HG03103 (cell line): ENCODE measurements around the gene SPIN2B.

Experiments used
- ATAC-seq: cut with Tn5 transposase; IDR thresholded peaks from one replicate; pipeline ENCODE4 v1.9.1; 2021; ENCODE audit warnings: low read depth; ENCODE audit not compliant: unreplicated experiment

The SPIN2B gene

DNA sequence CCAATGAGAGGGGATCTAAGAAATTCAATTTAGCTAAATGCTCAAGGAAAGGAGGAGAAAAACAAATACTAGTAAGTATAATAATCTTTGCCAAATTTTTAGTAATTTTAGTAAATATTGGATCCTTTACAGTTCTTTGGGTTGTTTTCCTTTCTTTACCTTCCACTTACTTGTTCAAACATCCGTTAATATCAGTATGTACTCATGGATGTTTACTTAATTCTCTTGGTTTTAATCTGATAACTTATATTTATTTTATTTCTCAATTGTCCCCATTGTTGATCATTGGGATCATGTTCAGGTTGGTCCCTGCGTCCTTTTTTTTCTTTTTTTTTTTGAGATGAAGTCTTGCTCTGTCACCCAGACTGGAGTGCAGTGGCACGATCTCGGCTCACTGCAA lies 46.9 kb downstream of the SPIN2B start:
- no peak for ATAC-seq

GRCh38 chrX:57070185-57070984 lies 51.0 kb downstream of the SPIN2B start:
- no peak for ATAC-seq
